Stomach (tissue), 4 donors: ENCODE results near the gene RPL5.

ENCODE experiments used
- POLR2A ChIP-seq, 4 donors: fragments of 450-650 bp; IDR thresholded peaks; one replicate each; pipeline ENCODE4 v1.6.1; 2016; ENCODE audit warnings: antibody characterized with exemption in 4 of 4, control low read depth in 2 of 4, mild to moderate bottlenecking in 1 of 4, moderate library complexity in 1 of 4
- POLR2AphosphoS5 ChIP-seq, 3 donors: sonication (generic); formaldehyde crosslinking; IDR thresholded peaks; one replicate each; pipeline ENCODE4 v1.6.1; 2016; ENCODE audit warnings: antibody characterized with exemption in 3 of 3

GRCh38 chr1:92803140-92803887 lies 28.5 kb upstream of the RPL5 start:
- TF ChIP-seq POLR2AphosphoS5 (IDR thresholded peaks at IDR 0.05) (no peak), POLR2A (IDR thresholded peaks at IDR 0.05) (no peak)
